BJ (cell line): ENCODE measurements around the gene KCNE4. TPM values are rescaled to one million over a fixed set of nuclear protein-coding genes. Genes with fewer than 3 reads are reported as not detected.
A peak's percentile ranks its signal among the peaks of the same experiment; 100 is the strongest.

Experiments used
- CTCF ChIA-PET: fragments of 350-600 bp; formaldehyde crosslinking; extraction: SDS; loops from one replicate; lab custom pipeline; 2021; ENCODE audit warnings: antibody characterized with exemption, inconsistent platforms; lab: Yijun Ruan, JAX
- POLR2A ChIA-PET: fragments of 300-600 bp; sonication (Branson Sonifier 250); formaldehyde crosslinking; extraction: SDS; loops from one replicate; lab custom pipeline; 2021; ENCODE audit warnings: antibody characterized with exemption; lab: Charles Lee
- DNase-seq: peaks from one replicate; pipeline ENCODE4 v3.0.0-alpha.2; 2011; ENCODE audit warnings: low read depth
- H3K27me3 ChIP-seq: 2 replicates; pipeline ENCODE4 v1.6.0; 2011; ENCODE audit warnings: low read length; ENCODE audit not compliant: control insufficient read depth, insufficient read depth
- H3K36me3 ChIP-seq: 2 replicates; pipeline ENCODE4 v1.5.1; 2011; ENCODE audit warnings: low read length; ENCODE audit not compliant: control insufficient read depth, insufficient read depth
- H3K4me3 ChIP-seq: 2 replicates; pipeline ENCODE4 v1.5.1; 2011; ENCODE audit warnings: low read depth, mild to moderate bottlenecking, control low read depth, low read length
- CTCF ChIP-seq: IDR thresholded peaks from 2 replicates; pipeline ENCODE4 v1.5.1; 2011; ENCODE audit warnings: low read depth, mild to moderate bottlenecking, control low read depth, inconsistent platforms, low read length, moderate library complexity; ENCODE audit not compliant: insufficient read depth
- polyA plus RNA-seq: library from polyadenylated mRNA; depleted of rRNA; stranded (reverse); fragments of >200 nt; gene quantifications from 2 replicates; pipeline ENCODE4 v1.2.3, GENCODE V29; 2011; rRNA removed

KCNE4 gene
- polyA plus RNA-seq, 1 experiment, result 18.5 TPM

GRCh38 chr2:223101340-223102039, 49.5 kb downstream of the KCNE4 start:
- TF ChIP-seq CTCF, result peak; percentile 55
- ChIA-PET CTCF (interaction anchor here (0.6 to 4.5 kb wide), 9 partner anchors 9 to 129 kb away, joined by 3 to 32 read pairs (median 5); no protein-coding TSS in a partner anchor), POLR2A (no interaction called here)
- Histone ChIP-seq H3K36me3 (no peaks in the 10 kb centered on the region), H3K27me3 (no peaks in the 10 kb centered on the region), H3K4me3 (no peak overlapping the region)
- no peak for DNase-seq

- DNase-seq, result no peak
- CTCF ChIA-PET, result interaction anchor here (1.2 to 4.5 kb wide), 6 partner anchors 48 to 130 kb away, joined by 5 to 32 read pairs (median 6); no protein-coding TSS in a partner anchor
- TF ChIP-seq CTCF, result no peak
- H3K36me3 ChIP-seq, result no peaks in the 10 kb centered on the region
- POLR2A ChIA-PET, result no interaction called here
- no peak overlapping the region for H3K4me3 ChIP-seq
- H3K27me3 ChIP-seq, result no peaks in the 10 kb centered on the region
These were observed 50.0 kb downstream of the KCNE4 start for GRCh38 chr2:223102040-223102400.

GRCh38 chr2:223102450-223102849, 50.5 kb downstream of the KCNE4 start:
- ChIA-PET POLR2A (no interaction called here), CTCF (interaction anchor here (2.2 to 4.5 kb wide), 3 partner anchors 118 to 130 kb away, joined by 6 to 32 read pairs (median 28); no protein-coding TSS in a partner anchor)
- no peak for DNase-seq

GRCh38 chr2:223104336-223105132, 52.5 kb downstream of the KCNE4 start:
- POLR2A ChIA-PET, result no interaction called here
- no peak for TF ChIP-seq CTCF
- CTCF ChIA-PET, result no interaction called here
- Histone ChIP-seq H3K4me3 (no peak overlapping the region), H3K36me3 (no peaks in the 10 kb centered on the region), H3K27me3 (no peaks in the 10 kb centered on the region)
- DNase-seq, result no peak

More at GRCh38 chr2:223102450-223102849, 50.5 kb downstream of the KCNE4 start:
- Histone ChIP-seq H3K27me3 (no peaks in the 10 kb centered on the region), H3K4me3 (no peak overlapping the region), H3K36me3 (no peaks in the 10 kb centered on the region)
- no peak for TF ChIP-seq CTCF

Other genes starting within 250 kb of the KCNE4 start
- 46.3 and 56.8 TPM in 2 replicates for gene ACSL3, start 191.2 kb upstream of the KCNE4 start, polyA plus RNA-seq